K562 (cell line): ENCODE results near the gene SHISA9. TPM values are rescaled to one million over a fixed set of nuclear protein-coding genes. Genes with fewer than 3 reads are reported as not detected.

Source experiments
- ATAC-seq: fragments of 200-7000 bp; cut with Tn5 transposase; 3 replicates; pipeline ENCODE4 v1.9.1; 2020; ENCODE audit warnings: moderate library complexity
- BruUV-seq: library from RNA; stranded (reverse); fragments of 400-500 nt; replicated peaks from 2 replicates; lab custom pipeline; 2021; lab: Mats Ljungman, UMichigan
- CTCF ChIA-PET: fragments of 300-600 bp; formaldehyde crosslinking; extraction: SDS; loops from one replicate; lab custom pipeline; 2021; ENCODE audit warnings: low intra/inter-chr PET ratio; lab: Yijun Ruan, JAX
- POLR2A ChIA-PET: fragments of 300-600, 350-650 bp; sonication (Branson Sonifier 250); formaldehyde crosslinking; extraction: SDS; loops from one replicate; lab custom pipeline; 2021; ENCODE audit warnings: antibody characterized with exemption, inconsistent platforms; lab: Yijun Ruan, JAX
- DNase-seq, 4 experiments: peaks; one replicate each; pipeline versions ENCODE4 v3.0.0 to v3.0.0-alpha.2; 2011 to 2018; ENCODE audit warnings: low spot score in 3 of 4, mixed read lengths in 3 of 4; ENCODE audit errors: extremely low read depth in 1 of 4
- FAIRE-seq: peaks from 2 replicates; lab custom pipeline; 2011; peaks lifted over from hg19 to GRCh38; lab: Jason Lieb, UNC
- H2AFZ ChIP-seq: 2 replicates; pipeline ENCODE4 v1.6.0; 2011; ENCODE audit warnings: low read depth, low read length, control low read depth, inconsistent platforms
- H3K27ac ChIP-seq: fragments of 200-600 bp; 3 replicates; pipeline ENCODE4 v1.8.0; 2011; ENCODE audit warnings: low read depth, mild to moderate bottlenecking, control low read depth, inconsistent platforms, low read length, moderate library complexity, mixed read lengths; ENCODE audit errors: extremely low read depth
- H3K27me3 ChIP-seq, 2 experiments: fragments of 300-600 bp in 1 of 2; 2 replicates in 1 of 2; 3 replicates in 1 of 2; pipeline versions ENCODE4 v1.6.0 to v1.8.0; 2011; ENCODE audit warnings: inconsistent platforms in 2 of 2, low read length in 2 of 2, mild to moderate bottlenecking in 1 of 2, mixed read lengths in 1 of 2, moderate library complexity in 1 of 2; ENCODE audit not compliant: control insufficient read depth in 2 of 2, insufficient read depth in 2 of 2
- H3K36me3 ChIP-seq: fragments of 300-600 bp; 3 replicates; pipeline ENCODE4 v1.8.0; 2011; ENCODE audit warnings: mild to moderate bottlenecking, low read length, inconsistent platforms; ENCODE audit not compliant: control insufficient read depth, insufficient read depth
- H3K4me1 ChIP-seq, 2 experiments: fragments of 200-600 bp in 1 of 2; replicated peaks in 1 of 2; 2 replicates in 1 of 2; 3 replicates in 1 of 2; pipeline versions ENCODE4 v1.5.1 to v1.8.0; 2011; ENCODE audit warnings: inconsistent platforms in 2 of 2, low read length in 2 of 2, mild to moderate bottlenecking in 1 of 2, mixed read lengths in 1 of 2, moderate library complexity in 1 of 2; ENCODE audit not compliant: control insufficient read depth in 2 of 2, insufficient read depth in 2 of 2
- H3K4me2 ChIP-seq: 2 replicates; pipeline ENCODE4 v1.6.1; 2011; ENCODE audit warnings: low read length, control low read depth, inconsistent platforms, mixed read lengths; ENCODE audit not compliant: insufficient read depth
- H3K4me3 ChIP-seq: fragments of 200-600 bp; sonication (generic), shearing (Covaris generic); 2 replicates; pipeline ENCODE4 v1.5.1; 2016; ENCODE audit warnings: control low read depth, inconsistent platforms
- H3K79me2 ChIP-seq: fragments of 200-600 bp; 3 replicates; pipeline ENCODE4 v1.8.0; 2011; ENCODE audit warnings: low read length, inconsistent platforms; ENCODE audit not compliant: control insufficient read depth, insufficient read depth
- H3K9ac ChIP-seq, 2 experiments: 2 replicates each; pipeline versions ENCODE4 v1.6.0 to v1.6.1; 2011; ENCODE audit warnings: low read depth in 2 of 2, low read length in 2 of 2, control low read depth in 1 of 2, inconsistent platforms in 1 of 2, mild to moderate bottlenecking in 1 of 2, mixed read lengths in 1 of 2; ENCODE audit not compliant: insufficient read depth in 1 of 2
- H3K9me1 ChIP-seq: one replicate; pipeline ENCODE4 v1.6.0; 2011; ENCODE audit warnings: inconsistent platforms, mild to moderate bottlenecking, low read length, moderate library complexity; ENCODE audit not compliant: control insufficient read depth, insufficient read depth
- H3K9me3 ChIP-seq: replicated peaks from 2 replicates; pipeline ENCODE4 v1.5.1; 2011; ENCODE audit warnings: low read depth, low read length, inconsistent platforms; ENCODE audit not compliant: control insufficient read depth, insufficient read depth
- H4K20me1 ChIP-seq: replicated peaks from 2 replicates; pipeline ENCODE4 v1.6.1; 2011; ENCODE audit warnings: low read length, inconsistent platforms, mixed read lengths; ENCODE audit not compliant: control insufficient read depth, insufficient read depth
- BCLAF1 ChIP-seq, 2 experiments: fragments of 450-650 bp in 1 of 2; IDR thresholded peaks; 2 replicates each; pipeline ENCODE4 v1.6.1; 2011 to 2017; ENCODE audit warnings: low read depth in 2 of 2, antibody characterized with exemption in 1 of 2, borderline replicate concordance in 1 of 2, low read length in 1 of 2, mild to moderate bottlenecking in 1 of 2, mixed read lengths in 1 of 2; ENCODE audit not compliant: control insufficient read depth in 1 of 2
- ELF4 ChIP-seq: fragments of 450-650 bp; formaldehyde crosslinking; IDR thresholded peaks from 2 replicates; pipeline ENCODE4 v1.4.0; 2022; ENCODE audit warnings: missing genetic modification characterization
- GATAD2B ChIP-seq: fragments of 450-650 bp; IDR thresholded peaks from 2 replicates; pipeline ENCODE4 v1.6.1; 2017; ENCODE audit warnings: mild to moderate bottlenecking, borderline replicate concordance
- HDAC2 ChIP-seq: fragments of 450-650 bp; IDR thresholded peaks from 2 replicates; pipeline ENCODE4 v1.6.1; 2016; ENCODE audit warnings: mild to moderate bottlenecking
- LEF1 ChIP-seq: fragments of 450-650 bp; IDR thresholded peaks from 2 replicates; pipeline ENCODE4 v1.6.1; 2016; ENCODE audit warnings: mild to moderate bottlenecking
- POLR3G ChIP-seq: IDR thresholded peaks from 2 replicates; pipeline ENCODE4 v1.6.1; 2011; ENCODE audit not compliant: insufficient read length, insufficient replicate concordance; ENCODE audit errors: extremely low read depth
- THRAP3 ChIP-seq: fragments of 450-650 bp; IDR thresholded peaks from 2 replicates; pipeline ENCODE4 v1.6.1; 2016; ENCODE audit warnings: mild to moderate bottlenecking, inconsistent platforms, borderline replicate concordance
- UBTF ChIP-seq, 2 experiments: IDR thresholded peaks; 2 replicates each; pipeline ENCODE4 v1.6.1; 2012; ENCODE audit warnings: improper control_type of control experiment in 2 of 2, low read depth in 2 of 2, low read length in 2 of 2, borderline replicate concordance in 1 of 2
- ZNF408 ChIP-seq: fragments of 250-450 bp; sonication (Bioruptor Pico); IDR thresholded peaks from 2 replicates; pipeline ENCODE4 v1.4.0; 2020; ENCODE audit warnings: low read depth, mild to moderate bottlenecking, moderate library complexity
- ZNF780A ChIP-seq: fragments of 250-450 bp; sonication (Bioruptor Pico); IDR thresholded peaks from 2 replicates; pipeline ENCODE4 v1.5.0; 2021; ENCODE audit warnings: mild to moderate bottlenecking
- WGBS: fragments of 100-300 bp; shearing (Covaris generic); methylation state at CpG from one replicate; pipeline ENCODE4 v1.1.6; 2016; ENCODE audit warnings: low coverage, mixed read lengths; ENCODE audit not compliant: insufficient coverage; ENCODE audit errors: missing lambda C conversion rate; 5-methylcytosine and 5-hydroxymethylcytosine counted together
- in situ Hi-C: fragments of 300-500 bp; cut with MboI; formaldehyde crosslinking; loops from 4 replicates; pipeline ENCODE4 v1.15.0; 2018; ENCODE audit warnings: inconsistent platforms, mixed read lengths
- intact Hi-C: fragments of 100-400 bp; cut with micrococcal nuclease; formaldehyde crosslinking; loops from 2 replicates; pipeline ENCODE4 v1.14.2; 2022
- polyA plus RNA-seq, 8 experiments: library from polyadenylated mRNA; depleted of rRNA in 4 of 8; stranded (reverse) in 5 of 8; unstranded in 3 of 8; fragments of >200 nt; fragmentation: Nextera tagmentation in 2 of 8; fragmentation: Illumina TruSeq in 1 of 8; extraction: Ambion mirVana in 2 of 8; extraction: Trizol in 1 of 8; gene quantifications; 2 replicates each; pipeline versions ENCODE4 v1.2.1 to v1.2.3, GENCODE V29; 2011 to 2014; ENCODE audit warnings: inconsistent platforms in 1 of 8, missing spikeins in 1 of 8
- total RNA-seq, 7 experiments: library from RNA; depleted of rRNA in 6 of 7; stranded (reverse); fragments of >200 nt in 6 of 7; fragmentation: Illumina TruSeq in 2 of 7; extraction: Trizol in 2 of 7; gene quantifications; 2 replicates each; pipeline versions ENCODE4 v1.2.1 to v1.2.3, GENCODE V29; 2011 to 2021; ENCODE audit warnings: low replicate concordance in 1 of 7

Gene SHISA9
- total and polyA plus RNA-seq, 9 of the 15 experiments (the other 6 are each of a cell fraction or from before 2014, with no cell fraction given) = under 0.01 to 0.16 (median 0.01) TPM; not detected in 6

- 5% methylated on average over 12 of the region's 12 CpGs for WGBS
- no TSS peak for BruUV-seq
- no peak for DNase-seq
- Histone ChIP-seq H3K9me3 (no peaks in the 10 kb centered on the region), H3K27me3 (no peaks in the 10 kb centered on the region; a peak in 1 of 5 replicates), H3K4me3 (no peak overlapping the region), H3K4me1 (no peaks in the 10 kb centered on the region), H3K36me3 (no peaks in the 10 kb centered on the region), H3K9me1 (no peaks in the 10 kb centered on the region), H3K27ac (no peak overlapping the region), H2AFZ (no peak overlapping the region), H3K4me2 (no peak overlapping the region), H3K9ac (no peak overlapping the region), H3K79me2 (no peaks in the 10 kb centered on the region), H4K20me1 (no peaks in the 10 kb centered on the region)
- in situ Hi-C loops (no loop called here), intact Hi-C loops (no loop called here)
- CTCF ChIA-PET = no interaction called here
- FAIRE-seq = no peak
- POLR2A ChIA-PET = no interaction called here
- TF ChIP-seq THRAP3 = no peak
- TF ChIP-seq ZNF780A (CRISPR knock-in tag) = no peak
- no peak for ATAC-seq
These were observed 104.4 kb downstream of the SHISA9 start for GRCh38 chr16:13005721-13006247.

- ChIA-PET POLR2A (interaction anchor here (0.7 kb wide), 1 partner anchor 43 kb away, joined by 3 read pairs; no protein-coding TSS in a partner anchor), CTCF (no interaction called here)
- H3K36me3 ChIP-seq = no peaks in the 10 kb centered on the region
- no peak overlapping the region for H3K4me3 ChIP-seq
- no peak overlapping the region for H2AFZ ChIP-seq
- no peak overlapping the region for H3K4me2 ChIP-seq
- 20% methylated on average over 1 of the region's 4 CpGs for WGBS
- intact Hi-C loops = no loop called here
- H3K9me3 ChIP-seq = no peaks in the 10 kb centered on the region
- H3K27ac ChIP-seq = no peak overlapping the region
- DNase-seq = no peak
- no peak overlapping the region for H3K9ac ChIP-seq
- no peaks in the 10 kb centered on the region for H3K79me2 ChIP-seq
- H3K9me1 ChIP-seq = no peaks in the 10 kb centered on the region
- in situ Hi-C loops = no loop called here
- FAIRE-seq = no peak
- H3K4me1 ChIP-seq = no peaks in the 10 kb centered on the region
- no TSS peak for BruUV-seq
- no peak for ATAC-seq
- no peaks in the 10 kb centered on the region for H4K20me1 ChIP-seq
- peaks cover 0 to 10% of the 10 kb centered on the region in 2 experiments; a peak in 3 of 5 replicates for H3K27me3 ChIP-seq
- no peak for TF ChIP-seq ELF4 (CRISPR knock-in tag)
- no peak for TF ChIP-seq LEF1
- TF ChIP-seq POLR3G = no peak
- TF ChIP-seq ZNF408 (CRISPR knock-in tag) = no peak
- TF ChIP-seq UBTF (IDR thresholded peaks at IDR 0.05; ENCODE audit: borderline replicate concordance in 1 of 2, low read depth in 2 of 2, low read length in 2 of 2) = no peak
- no peak for TF ChIP-seq HDAC2
- TF ChIP-seq GATAD2B = no peak
- no peak for TF ChIP-seq BCLAF1 (IDR thresholded peaks at IDR 0.05; ENCODE audit: borderline replicate concordance in 1 of 2, control insufficient read depth in 1 of 2, low read depth in 2 of 2, low read length in 1 of 2)
These were observed 111.2 kb downstream of the SHISA9 start for GRCh38 chr16:13012601-13013000.
